Peyer's patch (tissue), 4 donors: ENCODE data around the gene TSPAN9. TPM values are rescaled to one million over a fixed set of nuclear protein-coding genes. Genes with fewer than 3 reads are reported as not detected.

Experiments
- DNase-seq, 3 donors: peaks; one replicate each; pipeline ENCODE4 v3.0.0-alpha.2; 2017 to 2019
- H3K27ac ChIP-seq, 4 donors: fragments of 200-600 bp; sonication (generic); one replicate each; pipeline ENCODE4 v1.5.1; 2016 to 2019
- H3K27me3 ChIP-seq, 2 donors: fragments of 200-600 bp; sonication (generic); one replicate each; pipeline ENCODE4 v1.5.1; 2019
- H3K36me3 ChIP-seq, 3 donors: fragments of 200-600 bp; sonication (generic); one replicate each; pipeline ENCODE4 v1.5.1; 2016 to 2019
- H3K4me1 ChIP-seq, 4 donors: fragments of 200-600 bp; sonication (generic); one replicate each; pipeline ENCODE4 v1.5.1; 2016 to 2019
- H3K4me3 ChIP-seq, 4 donors: fragments of 200-600 bp; sonication (generic); 1 replicate in 3 of 4; 2 replicates in 1 of 4; pipeline ENCODE4 v1.5.1; 2016 to 2019; ENCODE audit warnings: mild to moderate bottlenecking in 1 of 4
- H3K9me3 ChIP-seq, 4 donors: fragments of 200-600 bp; sonication (generic); one replicate each; pipeline ENCODE4 v1.5.1; 2016 to 2019; ENCODE audit warnings: mild to moderate bottlenecking in 1 of 4
- CTCF ChIP-seq, 6 experiments: fragments of 450-650 bp in 4 of 6; fragments of 200-600 bp in 2 of 6; sonication (generic) in 1 of 6; IDR thresholded peaks; one replicate each; pipeline ENCODE4 v1.5.1; 2017 to 2019; ENCODE audit warnings: antibody characterized with exemption in 6 of 6, mild to moderate bottlenecking in 3 of 6, moderate library complexity in 1 of 6
- POLR2A ChIP-seq, 2 donors: fragments of 450-650 bp; IDR thresholded peaks; one replicate each; pipeline ENCODE4 v1.5.1; 2017; ENCODE audit warnings: antibody characterized with exemption in 2 of 2, mild to moderate bottlenecking in 2 of 2, moderate library complexity in 2 of 2
- total RNA-seq, 4 donors: library from RNA; depleted of rRNA; stranded (reverse); fragments of >200 nt; gene quantifications; one replicate each; pipeline ENCODE4 v1.1.0, GENCODE V29; 2016

TSPAN9 gene
- total RNA-seq, 4 donors from 2014 or later: 7.5 to 23.9 (median 11.8) TPM

- H3K4me1 ChIP-seq: no peaks in the 10 kb centered on the region
- H3K36me3 ChIP-seq: no peaks in the 10 kb centered on the region
- no peak for TF ChIP-seq CTCF (IDR thresholded peaks at IDR 0.05)
- no peak for TF ChIP-seq POLR2A (IDR thresholded peaks at IDR 0.05)
- H3K4me3 ChIP-seq: no peak overlapping the region
- no peaks in the 10 kb centered on the region for H3K27me3 ChIP-seq
- H3K27ac ChIP-seq: no peak overlapping the region
- no peak for DNase-seq
- H3K9me3 ChIP-seq: no peaks in the 10 kb centered on the region
These were observed 30.6 kb upstream of the TSPAN9 start for GRCh38 chr12:3046441-3047200.

- H3K4me3 ChIP-seq: no peak overlapping the region
- H3K27me3 ChIP-seq: no peaks in the 10 kb centered on the region
- H3K4me1 ChIP-seq: no peaks in the 10 kb centered on the region
- no peak overlapping the region for H3K27ac ChIP-seq
- TF ChIP-seq POLR2A (IDR thresholded peaks at IDR 0.05) (no peak), CTCF (IDR thresholded peaks at IDR 0.05) (no peak)
- no peaks in the 10 kb centered on the region for H3K36me3 ChIP-seq
- no peaks in the 10 kb centered on the region for H3K9me3 ChIP-seq
- no peak for DNase-seq
These were observed 29.2 kb upstream of the TSPAN9 start for GRCh38 chr12:3047961-3048360.

- no peak overlapping the region for H3K27ac ChIP-seq
- no peak for DNase-seq
- no peak for TF ChIP-seq POLR2A (IDR thresholded peaks at IDR 0.05)
- TF ChIP-seq CTCF (IDR thresholded peaks at IDR 0.05): no peak
- no peaks in the 10 kb centered on the region for H3K4me1 ChIP-seq
- H3K36me3 ChIP-seq: no peaks in the 10 kb centered on the region
- H3K27me3 ChIP-seq: no peaks in the 10 kb centered on the region
- no peaks in the 10 kb centered on the region for H3K9me3 ChIP-seq
- H3K4me3 ChIP-seq: no peak overlapping the region
These were observed 28.6 kb upstream of the TSPAN9 start for GRCh38 chr12:3048540-3048939.

- Histone ChIP-seq H3K4me1 (no peaks in the 10 kb centered on the region), H3K9me3 (no peaks in the 10 kb centered on the region), H3K27me3 (no peaks in the 10 kb centered on the region), H3K36me3 (no peaks in the 10 kb centered on the region), H3K27ac (no peak overlapping the region), H3K4me3 (no peak overlapping the region)
- TF ChIP-seq POLR2A (IDR thresholded peaks at IDR 0.05): no peak
- TF ChIP-seq CTCF (IDR thresholded peaks at IDR 0.05): no peak
- no peak for DNase-seq
These were observed 28.0 kb upstream of the TSPAN9 start for GRCh38 chr12:3049176-3049575.

- H3K27me3 ChIP-seq: no peaks in the 10 kb centered on the region
- no peak for DNase-seq
- no peak overlapping the region for H3K4me3 ChIP-seq
- H3K9me3 ChIP-seq: no peaks in the 10 kb centered on the region
- no peaks in the 10 kb centered on the region for H3K4me1 ChIP-seq
- no peaks in the 10 kb centered on the region for H3K36me3 ChIP-seq
- no peak for TF ChIP-seq POLR2A (IDR thresholded peaks at IDR 0.05)
- TF ChIP-seq CTCF (IDR thresholded peaks at IDR 0.05): no peak
- H3K27ac ChIP-seq: no peak overlapping the region
These were observed 27.4 kb upstream of the TSPAN9 start for GRCh38 chr12:3049611-3050249.
